Measurements from ENCODE around the gene NLGN1. TPM values are rescaled to one million over a fixed set of nuclear protein-coding genes. Genes with fewer than 3 reads are reported as not detected.

Gene NLGN1
- total and polyA plus RNA-seq, 11 donors: 1.8 to 27.6 (median 15.5) TPM

- TF ChIP-seq CTCF (IDR thresholded peaks at IDR 0.05) (peak in 3 of 12 donors; percentile 5 to 31 (median 5)), POLR2A (IDR thresholded peaks at IDR 0.05) (no peak)
- Histone ChIP-seq H3K4me3 (no peak overlapping the region), H3K4me1 (no peaks in the 10 kb centered on the region), H3K36me3 (no peaks in the 10 kb centered on the region), H3K9me3 (no peaks in the 10 kb centered on the region), H3K27me3 (no peaks in the 10 kb centered on the region), H3K27ac (no peak overlapping the region)
- DNase-seq (no peak), ATAC-seq (no peak)
- WGBS, 4 donors: 55 to 73% (median 64%) methylated on average over 1 of the region's 1 CpG
- intact Hi-C loops (cut with DNase I): loop anchor here in 2 of 10 donors (10.0 kb wide), 2 partner anchors 418 to 822 kb away; no protein-coding TSS in a partner anchor
These were observed 605.0 kb downstream of the NLGN1 start for GRCh38 chr3:174002543-174002942.

GRCh38 chr3:174010907-174011306, 613.4 kb downstream of the NLGN1 start:
- H3K36me3 ChIP-seq: no peaks in the 10 kb centered on the region
- no peaks in the 10 kb centered on the region for H3K27me3 ChIP-seq
- no peak overlapping the region for H3K27ac ChIP-seq
- no peak for TF ChIP-seq POLR2A (IDR thresholded peaks at IDR 0.05)
- no peak for TF ChIP-seq CTCF (IDR thresholded peaks at IDR 0.05)
- ATAC-seq (no peak), DNase-seq (no peak)
- no peaks in the 10 kb centered on the region for H3K4me1 ChIP-seq
- H3K9me3 ChIP-seq: no peaks in the 10 kb centered on the region
- 61 to 82% (median 73%) methylated on average over 1 of the region's 1 CpG for WGBS, 4 donors
- H3K4me3 ChIP-seq: no peak overlapping the region
- intact Hi-C loops (cut with DNase I): no loop called here

- no peak for ATAC-seq
- Histone ChIP-seq H3K9me3 (no peaks in the 10 kb centered on the region), H3K4me3 (no peak overlapping the region), H3K27me3 (no peaks in the 10 kb centered on the region), H3K4me1 (no peaks in the 10 kb centered on the region), H3K36me3 (no peaks in the 10 kb centered on the region), H3K27ac (no peak overlapping the region)
- intact Hi-C loops (cut with DNase I): no loop called here
- TF ChIP-seq CTCF (IDR thresholded peaks at IDR 0.05) (no peak), POLR2A (IDR thresholded peaks at IDR 0.05) (no peak)
- no peak for DNase-seq
- 74 to 88% (median 83%) methylated on average over 4 of the region's 4 CpGs for WGBS, 4 donors
These were observed 618.6 kb downstream of the NLGN1 start for GRCh38 chr3:174016186-174016585.

GRCh38 chr3:174020156-174020555, 622.6 kb downstream of the NLGN1 start:
- no peaks in the 10 kb centered on the region for H3K4me1 ChIP-seq
- no peaks in the 10 kb centered on the region for H3K36me3 ChIP-seq
- 67 to 80% (median 71%) methylated on average over 2 of the region's 2 CpGs for WGBS, 4 donors
- DNase-seq: no peak
- no peak overlapping the region for H3K4me3 ChIP-seq
- H3K9me3 ChIP-seq: no peaks in the 10 kb centered on the region
- no peak overlapping the region for H3K27ac ChIP-seq
- no peak for ATAC-seq
- no peak for TF ChIP-seq POLR2A (IDR thresholded peaks at IDR 0.05)
- no peak for TF ChIP-seq CTCF (IDR thresholded peaks at IDR 0.05)
- H3K27me3 ChIP-seq: no peaks in the 10 kb centered on the region
- intact Hi-C loops (cut with DNase I): no loop called here

Measured in heart left ventricle (tissue), 16 donors.